CD1c-positive myeloid dendritic cell (primary cell): ENCODE results near the gene SLIT1.

Experiments
- DNase-seq: peaks from one replicate; pipeline ENCODE4 v3.0.0-alpha.2; 2016; ENCODE audit errors: extremely low spot score

The SLIT1 gene

GRCh38 chr10:97115846-97116245 is 69.9 kb downstream of the SLIT1 start:
- no peak for DNase-seq

GRCh38 chr10:97111615-97112014 is 74.1 kb downstream of the SLIT1 start:
- no peak for DNase-seq

- DNase-seq: no peak
Observed at GRCh38 chr10:97109547-97109946, 76.2 kb downstream of the SLIT1 start.

GRCh38 chr10:97107551-97107950 is 78.2 kb downstream of the SLIT1 start:
- DNase-seq: no peak

GRCh38 chr10:97106207-97106606 is 79.6 kb downstream of the SLIT1 start:
- DNase-seq: no peak

GRCh38 chr10:97105303-97105702 is 80.5 kb downstream of the SLIT1 start:
- no peak for DNase-seq

GRCh38 chr10:97103316-97104080 is 82.3 kb downstream of the SLIT1 start:
- no peak for DNase-seq

- DNase-seq: no peak
Observed at GRCh38 chr10:97102441-97102840, 83.3 kb downstream of the SLIT1 start.

GRCh38 chr10:97101166-97101940 is 84.4 kb downstream of the SLIT1 start:
- DNase-seq: no peak

GRCh38 chr10:97100657-97101056 is 85.1 kb downstream of the SLIT1 start:
- no peak for DNase-seq

- DNase-seq: no peak
Observed at GRCh38 chr10:97099868-97100267, 85.9 kb downstream of the SLIT1 start.

- DNase-seq: no peak
Observed at GRCh38 chr10:97099089-97099488, 86.7 kb downstream of the SLIT1 start.

- no peak for DNase-seq
Observed at GRCh38 chr10:97097084-97097433, 88.7 kb downstream of the SLIT1 start.

GRCh38 chr10:97096261-97097083 is 89.3 kb downstream of the SLIT1 start:
- no peak for DNase-seq

GRCh38 chr10:97095701-97096260 is 90.0 kb downstream of the SLIT1 start:
- no peak for DNase-seq

- no peak for DNase-seq
Observed at GRCh38 chr10:97090644-97091043, 95.1 kb downstream of the SLIT1 start.

GRCh38 chr10:97090035-97090434 is 95.7 kb downstream of the SLIT1 start:
- DNase-seq: no peak

- DNase-seq: no peak
Observed at GRCh38 chr10:97089209-97089870, 96.4 kb downstream of the SLIT1 start.

- no peak for DNase-seq
Observed at GRCh38 chr10:97087296-97087695, 98.5 kb downstream of the SLIT1 start.

GRCh38 chr10:97086530-97086929 is 99.2 kb downstream of the SLIT1 start:
- no peak for DNase-seq

- DNase-seq: no peak
Observed at GRCh38 chr10:97083228-97083829, 102.4 kb downstream of the SLIT1 start.
